Measurements from ENCODE around the gene PTPRA.

GRCh38 chr20:2921506-2921905 is 48.2 kb downstream of the PTPRA start:
- TF ChIP-seq CTCF (IDR thresholded peaks at IDR 0.05; ENCODE audit: low read depth, low read length, missing input control) (no peak), REST (IDR thresholded peaks at IDR 0.05) (no peak), YY1 (IDR thresholded peaks at IDR 0.05) (no peak), ATF3 (IDR thresholded peaks at IDR 0.05) (no peak), TAF1 (conservative IDR thresholded peaks at IDR 0.05) (no peak), EGR1 (IDR thresholded peaks at IDR 0.05; ENCODE audit: low read depth in 2 of 2) (no peak), RAD21 (IDR thresholded peaks at IDR 0.05) (no peak), HNF4A (conservative IDR thresholded peaks at IDR 0.05) (no peak), MAX (IDR thresholded peaks at IDR 0.05) (no peak), SP1 (IDR thresholded peaks at IDR 0.05) (no peak)
- TF ChIP-seq, protein P1, sequence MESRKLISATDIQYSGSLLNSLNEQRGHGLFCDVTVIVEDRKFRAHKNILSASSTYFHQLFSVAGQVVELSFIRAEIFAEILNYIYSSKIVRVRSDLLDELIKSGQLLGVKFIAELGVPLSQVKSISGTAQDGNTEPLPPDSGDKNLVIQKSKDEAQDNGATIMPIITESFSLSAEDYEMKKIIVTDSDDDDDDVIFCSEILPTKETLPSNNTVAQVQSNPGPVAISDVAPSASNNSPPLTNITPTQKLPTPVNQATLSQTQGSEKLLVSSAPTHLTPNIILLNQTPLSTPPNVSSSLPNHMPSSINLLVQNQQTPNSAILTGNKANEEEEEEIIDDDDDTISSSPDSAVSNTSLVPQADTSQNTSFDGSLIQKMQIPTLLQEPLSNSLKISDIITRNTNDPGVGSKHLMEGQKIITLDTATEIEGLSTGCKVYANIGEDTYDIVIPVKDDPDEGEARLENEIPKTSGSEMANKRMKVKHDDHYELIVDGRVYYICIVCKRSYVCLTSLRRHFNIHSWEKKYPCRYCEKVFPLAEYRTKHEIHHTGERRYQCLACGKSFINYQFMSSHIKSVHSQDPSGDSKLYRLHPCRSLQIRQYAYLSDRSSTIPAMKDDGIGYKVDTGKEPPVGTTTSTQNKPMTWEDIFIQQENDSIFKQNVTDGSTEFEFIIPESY (IDR thresholded peaks at IDR 0.05), result no peak
